GM18508 (cell line): ENCODE measurements around the gene RPL39.
A peak's percentile ranks its signal among the peaks of the same experiment; 100 is the strongest.
"Not testable (repeated sequence)": the region's sequence is repeated elsewhere in the genome, so short reads cannot be mapped to it uniquely, and the experiment has no call there.

Experiments used
- ATAC-seq: cut with Tn5 transposase; IDR thresholded peaks from one replicate; pipeline ENCODE4 v1.9.1; 2021; ENCODE audit warnings: moderate number of reproducible peaks; ENCODE audit not compliant: insufficient read depth, unreplicated experiment

Gene RPL39

GRCh38 chrX:119791437-119792231, at the start of gene RPL39:
Gene RPL39 (minus strand): TSS chrX:119791630. CDS start chrX:119791576, 54 bp downstream.
- ATAC-seq = peak; percentile 85

GRCh38 chrX:119833905-119834304, 42.5 kb upstream of the RPL39 start:
- ATAC-seq = no peak

GRCh38 chrX:119828446-119828845, 37.0 kb upstream of the RPL39 start:
- no peak for ATAC-seq

- ATAC-seq = no peak
These were observed 35.0 kb upstream of the RPL39 start for GRCh38 chrX:119826399-119826959.

- ATAC-seq = not testable (repeated sequence)
These were observed 32.8 kb upstream of the RPL39 start for GRCh38 chrX:119824221-119824620.

GRCh38 chrX:119821703-119822102, 30.3 kb upstream of the RPL39 start:
- ATAC-seq = peak; percentile 99

- ATAC-seq = no peak
These were observed 25.8 kb upstream of the RPL39 start for GRCh38 chrX:119817130-119817690.

- ATAC-seq = no peak
These were observed 24.9 kb upstream of the RPL39 start for GRCh38 chrX:119816300-119816699.

GRCh38 chrX:119809185-119809666, 17.8 kb upstream of the RPL39 start:
- no peak for ATAC-seq

- not testable (repeated sequence) for ATAC-seq
These were observed 17.0 kb upstream of the RPL39 start for GRCh38 chrX:119808461-119808860.

- no peak for ATAC-seq
These were observed 11.1 kb upstream of the RPL39 start for GRCh38 chrX:119802546-119802945.

- ATAC-seq = no peak
These were observed 10.1 kb upstream of the RPL39 start for GRCh38 chrX:119801253-119802221.

GRCh38 chrX:119790977-119791436, 423 bp downstream of the RPL39 start:
- ATAC-seq = peak; percentile 5

- no peak for ATAC-seq
These were observed 6.5 kb downstream of the RPL39 start for GRCh38 chrX:119784747-119785446.

- no peak for ATAC-seq
These were observed 8.4 kb downstream of the RPL39 start for GRCh38 chrX:119783026-119783425.

GRCh38 chrX:119778829-119779228, 12.6 kb downstream of the RPL39 start:
- ATAC-seq = no peak

GRCh38 chrX:119775517-119776238, 15.8 kb downstream of the RPL39 start:
- ATAC-seq = no peak

- not testable (repeated sequence) for ATAC-seq
These were observed 22.0 kb downstream of the RPL39 start for GRCh38 chrX:119769388-119769787.

- ATAC-seq = not testable (repeated sequence)
These were observed 23.0 kb downstream of the RPL39 start for GRCh38 chrX:119768436-119768835.
